MM.1S (cell line): ENCODE data around the gene CELA1.
A peak's percentile ranks its signal among the peaks of the same experiment; 100 is the strongest.
"Not testable (repeated sequence)": the region's sequence is repeated elsewhere in the genome, so short reads cannot be mapped to it uniquely, and the experiment has no call there.

Experiments used
- DNase-seq: peaks from one replicate; pipeline ENCODE4 v3.0.0-alpha.2; 2015
- H2AFZ ChIP-seq: fragments of 300-600 bp; sonication (generic); 2 replicates; pipeline ENCODE4 v1.6.0; 2016; ENCODE audit warnings: antibody characterized with exemption, low read length
- H3F3A ChIP-seq: fragments of 300-600 bp; sonication (generic); 2 replicates; pipeline ENCODE4 v1.6.1; 2016; ENCODE audit warnings: mild to moderate bottlenecking, antibody characterized with exemption, low read length, moderate library complexity, mixed read lengths; ENCODE audit not compliant: insufficient read depth
- H3K27ac ChIP-seq: fragments of 300-600 bp; sonication (generic); 2 replicates; pipeline ENCODE4 v1.5.1; 2016; ENCODE audit warnings: mild to moderate bottlenecking, low read length
- H3K27me3 ChIP-seq: fragments of 300-600 bp; sonication (generic); replicated peaks from 2 replicates; pipeline ENCODE4 v1.6.0; 2016; ENCODE audit warnings: low read length; ENCODE audit not compliant: insufficient read depth
- H3K36me3 ChIP-seq: fragments of 300-600 bp; sonication (generic); replicated peaks from 2 replicates; pipeline ENCODE4 v1.6.1; 2016; ENCODE audit warnings: mild to moderate bottlenecking, low read length, mixed read lengths; ENCODE audit not compliant: insufficient read depth
- H3K4me1 ChIP-seq: fragments of 300-600 bp; sonication (generic); 2 replicates; pipeline ENCODE4 v1.6.1; 2016; ENCODE audit warnings: low read length, mixed read lengths
- H3K4me2 ChIP-seq: fragments of 300-600 bp; sonication (generic); 2 replicates; pipeline ENCODE4 v1.6.0; 2016; ENCODE audit warnings: low read depth, low read length
- H3K4me3 ChIP-seq: fragments of 300-600 bp; sonication (generic); 2 replicates; pipeline ENCODE4 v1.5.1; 2016; ENCODE audit warnings: low read length, mixed read lengths
- H3K79me2 ChIP-seq: fragments of 300-600 bp; sonication (generic); 2 replicates; pipeline ENCODE4 v1.6.1; 2016; ENCODE audit warnings: mixed run types, low read length, mixed read lengths
- H3K9ac ChIP-seq: fragments of 300-600 bp; sonication (generic); 2 replicates; pipeline ENCODE4 v1.6.1; 2016; ENCODE audit warnings: low read length, mixed read lengths
- H3K9me2 ChIP-seq: fragments of 300-600 bp; sonication (generic); replicated peaks from 2 replicates; pipeline ENCODE4 v1.6.1; 2016; ENCODE audit warnings: mild to moderate bottlenecking, low read length, mixed read lengths; ENCODE audit not compliant: insufficient read depth
- H3K9me3 ChIP-seq: fragments of 300-600 bp; sonication (generic); replicated peaks from 2 replicates; pipeline ENCODE4 v1.6.1; 2016; ENCODE audit warnings: mild to moderate bottlenecking, low read length, mixed read lengths; ENCODE audit not compliant: insufficient read depth
- H4K20me1 ChIP-seq: fragments of 300-600 bp; sonication (generic); 2 replicates; pipeline ENCODE4 v1.6.1; 2016; ENCODE audit warnings: mild to moderate bottlenecking, low read length, moderate library complexity, mixed read lengths; ENCODE audit not compliant: insufficient read depth
- EZH2 ChIP-seq: fragments of 300-600 bp; sonication (generic); optimal IDR thresholded peaks from 2 replicates; pipeline ENCODE3; 2017; ENCODE audit warnings: low read depth, mild to moderate bottlenecking, antibody characterized with exemption, low read length, mixed read lengths
- EZH2phosphoT487 ChIP-seq: fragments of 300-600 bp; sonication (generic); IDR thresholded peaks from 2 replicates; pipeline ENCODE4 v1.6.1; 2018; ENCODE audit warnings: antibody characterized with exemption, low read length
- TF ChIP-seq, protein P1 (sequence below): fragments of 300-600 bp; sonication (generic); IDR thresholded peaks from 2 replicates; pipeline ENCODE4 v1.5.1; 2016; ENCODE audit warnings: antibody characterized with exemption, low read length, mixed read lengths

CELA1 gene

DNA sequence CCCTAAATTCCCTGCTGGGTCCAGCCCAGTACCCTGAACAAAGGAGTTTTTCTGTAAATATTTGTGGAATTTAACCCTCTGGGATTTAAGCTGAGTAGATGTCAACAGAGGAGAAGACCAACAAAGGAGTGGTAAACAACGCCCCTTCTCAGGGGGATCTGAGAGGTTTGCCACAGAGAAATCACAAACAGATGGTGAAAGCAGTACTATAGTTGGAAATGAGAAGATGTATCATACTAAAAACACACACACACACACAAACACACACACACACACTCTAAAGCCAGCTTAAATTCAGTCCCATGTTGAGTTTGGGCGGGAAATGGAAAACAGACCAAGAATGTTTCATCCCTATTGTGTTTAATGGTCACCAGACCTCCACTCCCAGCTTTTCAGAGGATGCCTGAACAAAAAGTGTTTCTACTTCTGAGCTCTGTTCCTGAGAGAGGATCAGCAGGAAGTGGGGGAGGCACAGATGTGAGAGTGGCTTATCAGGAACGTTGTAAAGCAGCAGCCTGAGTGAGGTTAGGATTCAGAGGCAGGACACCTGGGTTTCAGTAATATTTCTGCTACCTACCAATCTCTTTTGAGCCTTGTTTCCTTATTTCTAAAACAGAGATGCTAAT lies 25.7 kb downstream of the CELA1 start:
- Histone ChIP-seq H3K4me1 (peaks cover 52% of the 10 kb centered on the region), H2AFZ (no peak overlapping the region)

DNA sequence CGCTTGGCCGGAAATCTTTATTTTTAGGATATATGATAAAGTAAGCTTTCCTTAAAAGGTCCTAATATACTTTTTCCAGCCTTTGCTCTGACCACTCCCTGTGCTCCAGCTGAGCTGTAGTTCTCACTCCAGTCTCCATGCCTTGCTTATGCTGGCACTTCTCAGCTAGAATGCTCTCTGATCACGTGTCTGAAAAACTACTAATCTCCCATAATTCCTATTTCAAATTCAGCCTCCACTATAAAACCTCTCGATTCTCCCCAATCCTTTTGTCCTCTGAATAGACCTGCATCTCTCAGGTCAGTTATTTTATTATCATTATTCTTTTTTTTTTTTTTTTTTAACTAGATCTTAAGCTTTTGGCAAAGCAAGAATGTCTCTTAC lies 26.2 kb downstream of the CELA1 start:
- peak overlapping the region; percentile 46 for H3K9ac ChIP-seq
- no peak overlapping the region for H2AFZ ChIP-seq
- H3F3A ChIP-seq, result peaks cover 68% of the 10 kb centered on the region
- H3K79me2 ChIP-seq, result peaks cover 72% of the 10 kb centered on the region
- no peaks in the 10 kb centered on the region for H4K20me1 ChIP-seq
- peak overlapping the region; percentile 92 for H3K4me2 ChIP-seq
- H3K9me3 ChIP-seq, result no peaks in the 10 kb centered on the region
- no peaks in the 10 kb centered on the region for H3K9me2 ChIP-seq
- no peaks in the 10 kb centered on the region for H3K27me3 ChIP-seq
- no peak for DNase-seq
- H3K4me1 ChIP-seq, result peaks cover 47% of the 10 kb centered on the region
- H3K27ac ChIP-seq, result peak overlapping the region; percentile 99
- no peaks in the 10 kb centered on the region for H3K36me3 ChIP-seq
- peak overlapping the region; percentile 52; the same call in 1 of the 2 replicates for H3K4me3 ChIP-seq
- TF ChIP-seq EZH2phosphoT487 (no peak), EZH2 (no peak)
- TF ChIP-seq, protein P1, sequence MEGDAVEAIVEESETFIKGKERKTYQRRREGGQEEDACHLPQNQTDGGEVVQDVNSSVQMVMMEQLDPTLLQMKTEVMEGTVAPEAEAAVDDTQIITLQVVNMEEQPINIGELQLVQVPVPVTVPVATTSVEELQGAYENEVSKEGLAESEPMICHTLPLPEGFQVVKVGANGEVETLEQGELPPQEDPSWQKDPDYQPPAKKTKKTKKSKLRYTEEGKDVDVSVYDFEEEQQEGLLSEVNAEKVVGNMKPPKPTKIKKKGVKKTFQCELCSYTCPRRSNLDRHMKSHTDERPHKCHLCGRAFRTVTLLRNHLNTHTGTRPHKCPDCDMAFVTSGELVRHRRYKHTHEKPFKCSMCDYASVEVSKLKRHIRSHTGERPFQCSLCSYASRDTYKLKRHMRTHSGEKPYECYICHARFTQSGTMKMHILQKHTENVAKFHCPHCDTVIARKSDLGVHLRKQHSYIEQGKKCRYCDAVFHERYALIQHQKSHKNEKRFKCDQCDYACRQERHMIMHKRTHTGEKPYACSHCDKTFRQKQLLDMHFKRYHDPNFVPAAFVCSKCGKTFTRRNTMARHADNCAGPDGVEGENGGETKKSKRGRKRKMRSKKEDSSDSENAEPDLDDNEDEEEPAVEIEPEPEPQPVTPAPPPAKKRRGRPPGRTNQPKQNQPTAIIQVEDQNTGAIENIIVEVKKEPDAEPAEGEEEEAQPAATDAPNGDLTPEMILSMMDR, result no peak

More for the DNA sequence above, 25.7 kb downstream of the CELA1 start:
- H3K9ac ChIP-seq, result peak overlapping the region; percentile 46
- no peaks in the 10 kb centered on the region for H3K9me3 ChIP-seq
- peak overlapping the region; percentile 99 for H3K27ac ChIP-seq
- peak overlapping the region; percentile 52; the same call in 1 of the 2 replicates for H3K4me3 ChIP-seq
- no peaks in the 10 kb centered on the region for H3K36me3 ChIP-seq
- H3K79me2 ChIP-seq, result peaks cover 67% of the 10 kb centered on the region
- H3K27me3 ChIP-seq, result no peaks in the 10 kb centered on the region
- peak overlapping the region; percentile 92 for H3K4me2 ChIP-seq
- TF ChIP-seq EZH2phosphoT487 (no peak), EZH2 (no peak)
- TF ChIP-seq, protein P1, result no peak
- DNase-seq, result peak; percentile 76
- no peaks in the 10 kb centered on the region for H3K9me2 ChIP-seq
- no peaks in the 10 kb centered on the region for H4K20me1 ChIP-seq
- peaks cover 72% of the 10 kb centered on the region for H3F3A ChIP-seq

DNA sequence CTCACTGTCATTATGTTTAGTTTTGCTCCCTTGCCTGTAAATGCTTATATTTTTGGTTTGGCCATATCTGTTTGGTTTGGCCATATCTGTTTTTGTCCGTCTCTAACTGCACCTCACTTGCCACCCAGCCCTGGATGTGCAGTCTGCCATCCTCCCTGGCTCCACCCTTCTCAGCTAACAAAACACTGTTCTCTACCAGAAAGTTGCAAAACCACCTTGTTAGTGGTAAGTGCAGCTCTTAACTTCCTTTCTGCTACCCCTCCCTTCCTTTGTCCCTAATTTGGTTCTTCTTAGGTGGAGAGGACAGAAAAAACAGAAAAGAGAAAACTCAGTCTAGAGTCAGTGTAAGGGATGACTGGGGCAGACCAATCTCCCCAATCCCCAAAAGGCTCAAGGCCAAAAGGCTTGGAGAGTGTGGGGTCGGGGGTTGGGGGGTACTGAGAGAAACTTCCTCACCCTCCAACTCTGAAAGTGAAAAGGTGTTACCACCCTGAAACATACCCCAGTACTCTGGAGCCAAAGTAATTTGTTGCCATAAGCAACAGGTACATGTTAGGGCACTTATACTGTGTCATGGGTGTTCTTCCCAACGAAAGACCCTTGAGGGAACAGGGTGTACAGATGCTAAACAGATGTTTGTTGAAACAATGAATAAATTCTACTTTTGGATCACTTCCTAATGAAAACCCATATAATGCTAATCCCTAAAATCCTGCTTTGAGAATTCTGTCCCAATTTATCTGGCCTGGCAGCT lies 27.5 kb downstream of the CELA1 start:
- no peaks in the 10 kb centered on the region for H3K9me2 ChIP-seq
- no peaks in the 10 kb centered on the region for H3K27me3 ChIP-seq
- H3K27ac ChIP-seq, result peak overlapping the region; percentile 99
- no peaks in the 10 kb centered on the region for H3K36me3 ChIP-seq
- H3K4me1 ChIP-seq, result peaks cover 38% of the 10 kb centered on the region
- peak overlapping the region; percentile 13; the same call in 1 of the 2 replicates for H3K4me3 ChIP-seq
- peaks cover 74% of the 10 kb centered on the region for H3K79me2 ChIP-seq
- peaks cover 57% of the 10 kb centered on the region for H3F3A ChIP-seq
- H3K9ac ChIP-seq, result peak overlapping the region; percentile 6; the same call in 1 of the 2 replicates
- peak; percentile 83 for DNase-seq
- H2AFZ ChIP-seq, result no peak overlapping the region
- no peaks in the 10 kb centered on the region for H3K9me3 ChIP-seq
- no peaks in the 10 kb centered on the region for H4K20me1 ChIP-seq
- TF ChIP-seq EZH2phosphoT487, result no peak
- TF ChIP-seq EZH2, result no peak
- peak overlapping the region; percentile 92 for H3K4me2 ChIP-seq

DNA sequence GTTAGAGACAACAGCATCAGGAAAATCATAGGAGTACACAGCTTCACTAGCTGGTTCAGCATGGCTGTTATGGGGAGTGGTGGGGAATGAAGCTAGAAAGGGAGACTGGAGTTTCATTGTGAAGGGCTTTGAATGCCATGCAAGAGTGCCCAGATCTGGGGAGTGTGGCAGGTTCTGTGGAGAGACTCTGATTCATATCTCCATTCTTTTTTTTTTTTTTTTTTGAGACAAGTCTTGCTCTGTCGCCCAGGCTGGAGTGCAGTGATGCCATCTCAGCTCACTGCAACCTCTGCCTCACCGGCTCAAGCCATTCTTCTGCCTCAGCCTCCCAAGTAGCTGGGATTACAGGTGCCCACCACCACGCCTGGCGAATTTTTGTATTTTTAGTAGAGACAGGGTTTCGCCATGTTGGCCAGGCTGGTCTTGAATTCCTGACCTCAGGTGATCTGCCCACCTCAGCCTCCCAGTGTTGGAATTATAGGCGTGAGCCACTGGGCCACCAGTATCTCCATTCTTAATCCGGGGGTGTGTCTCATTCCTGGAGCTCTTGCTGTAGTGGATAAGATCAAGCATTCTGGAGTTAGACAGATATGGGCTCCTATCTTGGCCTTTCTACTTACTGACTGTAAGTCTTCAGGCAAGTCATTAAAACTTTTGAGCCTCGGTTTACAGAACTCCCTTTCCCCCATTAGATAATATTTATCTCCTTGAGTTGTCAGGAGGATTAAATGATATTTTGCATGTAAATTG lies 28.2 kb downstream of the CELA1 start:
- not testable (repeated sequence) for DNase-seq, H4K20me1 ChIP-seq, H3K4me3 ChIP-seq, H3K27me3 ChIP-seq, H3K9me3 ChIP-seq, H3K9me2 ChIP-seq, H3K36me3 ChIP-seq, H2AFZ ChIP-seq, H3K9ac ChIP-seq
- Histone ChIP-seq H3K4me2 (peak overlapping the region; percentile 92; the same call in 1 of the 2 replicates), H3F3A (peaks cover 49% of the 10 kb centered on the region), H3K27ac (peak overlapping the region; percentile 99; the same call in 1 of the 2 replicates), H3K79me2 (peaks cover 70% of the 10 kb centered on the region), H3K4me1 (peaks cover 41% of the 10 kb centered on the region)
